NCI-H526 treated with DMSO at 0.1 percent for 48 hours (cell line): Measurements from ENCODE around the gene ZNF655.
"Not testable (repeated sequence)": the region's sequence is repeated elsewhere in the genome, so short reads cannot be mapped to it uniquely, and the experiment has no call there.

ENCODE experiments used
- DNase-seq: peaks from one replicate; lab custom pipeline; 2025; lab: John Stamatoyannopoulos, UW

Gene ZNF655

GRCh38 chr7:99560834-99561736 lies 2.6 kb downstream of the ZNF655 start:
- DNase-seq: no peak

DNA sequence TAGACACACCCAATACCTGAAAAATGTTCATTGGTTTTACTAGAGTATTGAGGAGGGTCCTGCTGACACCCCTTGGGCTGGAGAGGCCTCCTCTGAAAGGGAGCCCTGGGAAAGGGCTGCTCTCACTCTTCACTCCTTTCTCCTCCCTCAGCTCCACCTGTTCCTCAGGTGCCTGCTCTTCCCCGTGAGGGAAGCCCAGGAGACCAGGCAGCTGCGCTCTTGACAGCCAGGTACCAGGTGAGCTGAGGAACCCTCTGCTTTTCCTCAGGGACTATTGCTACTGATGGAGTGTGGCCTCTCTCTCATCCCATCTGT lies 3.3 kb downstream of the ZNF655 start:
- DNase-seq: no peak

DNA sequence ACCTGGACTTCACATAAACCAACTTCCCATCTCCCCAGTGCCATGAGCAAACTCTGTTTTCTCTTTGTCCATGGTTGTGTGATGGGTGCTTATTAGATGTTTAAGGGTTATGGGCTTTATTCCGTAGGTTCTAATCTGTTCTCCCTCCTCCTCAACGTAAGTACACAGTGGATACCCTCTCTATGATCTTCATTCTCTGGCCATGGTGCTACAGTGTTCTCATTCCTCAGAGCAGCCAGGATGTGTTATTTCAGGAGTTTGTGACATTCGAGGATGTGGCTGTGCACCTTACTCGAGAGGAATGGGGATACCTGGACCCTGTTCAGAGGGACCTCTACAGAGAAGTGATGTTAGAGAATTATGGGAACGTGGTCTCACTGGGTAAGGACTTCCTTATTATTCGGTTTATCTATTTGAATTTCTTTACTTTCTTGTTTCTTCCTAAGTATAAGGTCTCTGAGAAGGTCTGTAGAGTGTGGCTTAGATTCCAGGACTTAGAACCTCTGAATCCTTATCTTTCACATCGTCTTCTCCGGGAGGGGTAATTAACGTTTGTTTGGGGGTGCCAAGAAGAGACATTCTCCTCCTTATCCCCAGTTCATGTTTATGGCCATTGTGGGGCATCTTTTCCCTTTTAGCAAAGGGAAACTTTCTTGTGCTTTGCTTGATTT lies 3.8 kb downstream of the ZNF655 start:
- DNase-seq: no peak

- DNase-seq: no peak
These were observed 4.4 kb downstream of the ZNF655 start for GRCh38 chr7:99562832-99563231.

GRCh38 chr7:99563650-99564049 lies 5.2 kb downstream of the ZNF655 start:
- DNase-seq: no peak

- not testable (repeated sequence) for DNase-seq
These were observed 10.3 kb downstream of the ZNF655 start for GRCh38 chr7:99568770-99569169.

- no peak for DNase-seq
These were observed 13.3 kb downstream of the ZNF655 start for GRCh38 chr7:99571768-99572167.

- DNase-seq: no peak
These were observed 14.8 kb downstream of the ZNF655 start for GRCh38 chr7:99573257-99573656.

- no peak for DNase-seq
These were observed 17.8 kb downstream of the ZNF655 start for GRCh38 chr7:99576251-99576650.

DNA sequence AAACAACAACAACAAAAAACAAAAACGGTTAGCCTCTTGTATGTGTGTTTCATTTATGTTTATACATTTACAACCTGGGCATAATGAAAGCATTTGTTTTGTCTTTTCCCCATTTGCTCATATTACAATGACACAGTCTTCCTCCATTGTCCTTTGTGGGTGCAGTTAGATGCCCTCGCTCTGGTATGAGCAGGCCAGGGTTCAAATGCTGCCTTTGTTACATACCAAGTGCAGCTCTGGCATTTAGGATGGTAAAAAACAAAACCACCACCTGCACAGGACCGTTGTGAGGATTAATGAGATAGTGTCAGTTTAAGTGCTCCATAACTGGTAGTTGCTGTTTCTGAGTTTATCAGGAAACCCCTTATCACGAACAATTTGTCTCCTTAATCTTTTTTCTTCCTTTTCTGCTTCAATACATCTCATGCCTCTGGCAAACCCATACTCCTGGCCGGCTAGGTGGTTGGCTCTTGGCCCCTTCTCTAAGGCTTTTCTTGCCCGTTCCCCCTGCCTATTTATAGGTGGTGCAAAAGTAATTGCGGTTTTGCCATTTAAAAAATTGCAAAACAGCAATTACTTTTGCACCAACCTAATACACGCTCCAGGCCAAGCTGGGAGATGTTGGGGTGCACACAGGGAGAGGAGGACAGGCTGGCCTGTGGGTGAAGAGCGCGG lies 21.0 kb downstream of the ZNF655 start:
- DNase-seq: no peak

GRCh38 chr7:99579956-99580777 lies 21.7 kb downstream of the ZNF655 start:
- peak; percentile 34 for DNase-seq

- not testable (repeated sequence) for DNase-seq
These were observed 22.4 kb downstream of the ZNF655 start for GRCh38 chr7:99580778-99581332.

DNA sequence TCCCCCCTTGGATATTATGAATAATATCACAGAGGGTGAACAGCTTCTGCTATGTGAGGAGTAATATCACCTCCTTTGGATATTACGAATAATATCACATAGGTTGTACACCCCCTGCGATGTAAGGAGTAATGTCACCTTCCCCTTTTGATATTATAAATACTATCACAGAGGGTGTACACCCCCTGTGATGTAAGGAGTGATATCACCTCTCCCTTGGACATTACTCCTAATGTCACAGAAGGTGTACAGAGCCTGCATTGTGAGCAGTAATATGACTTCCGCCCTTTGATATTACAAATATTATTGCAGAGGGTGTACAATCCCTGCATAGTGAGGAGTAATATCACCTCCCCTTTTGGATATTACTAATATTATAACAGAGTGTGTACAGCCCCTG lies 30.4 kb downstream of the ZNF655 start:
- DNase-seq: no peak

DNA sequence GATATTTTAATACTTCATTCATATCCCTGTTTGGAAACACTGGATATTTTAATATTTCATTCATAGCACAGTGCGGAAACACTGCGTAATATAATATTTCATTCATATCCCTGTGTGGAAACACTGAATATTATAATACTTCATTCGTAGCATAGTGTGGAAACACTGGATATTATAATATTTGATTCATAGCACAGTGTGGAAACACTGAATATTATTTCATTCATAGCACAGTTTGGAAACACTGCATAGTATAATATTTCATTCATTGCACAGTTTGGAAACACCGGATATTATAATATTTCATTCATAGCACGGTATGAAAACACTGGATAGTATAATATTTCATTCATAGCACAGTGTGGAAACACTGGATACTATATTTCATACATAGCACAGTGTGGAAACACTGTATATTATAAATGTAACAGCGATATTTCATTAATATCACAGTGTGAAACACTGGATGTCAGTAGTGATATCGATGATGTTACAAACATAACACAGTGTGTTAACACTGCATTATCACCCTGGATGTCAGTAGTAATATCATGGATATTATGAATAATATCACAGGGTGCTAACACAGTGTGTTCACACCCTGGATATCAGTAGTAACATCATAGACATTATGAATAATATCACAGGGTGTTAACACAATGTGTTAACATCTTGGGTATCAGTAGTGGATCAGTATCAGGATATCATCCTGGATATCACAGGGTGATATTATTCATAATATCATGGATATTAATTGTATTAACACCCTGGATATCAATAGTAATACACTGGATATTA lies 36.7 kb downstream of the ZNF655 start:
- DNase-seq: no peak

- no peak for DNase-seq
These were observed 38.0 kb downstream of the ZNF655 start for GRCh38 chr7:99596408-99596955.

DNA sequence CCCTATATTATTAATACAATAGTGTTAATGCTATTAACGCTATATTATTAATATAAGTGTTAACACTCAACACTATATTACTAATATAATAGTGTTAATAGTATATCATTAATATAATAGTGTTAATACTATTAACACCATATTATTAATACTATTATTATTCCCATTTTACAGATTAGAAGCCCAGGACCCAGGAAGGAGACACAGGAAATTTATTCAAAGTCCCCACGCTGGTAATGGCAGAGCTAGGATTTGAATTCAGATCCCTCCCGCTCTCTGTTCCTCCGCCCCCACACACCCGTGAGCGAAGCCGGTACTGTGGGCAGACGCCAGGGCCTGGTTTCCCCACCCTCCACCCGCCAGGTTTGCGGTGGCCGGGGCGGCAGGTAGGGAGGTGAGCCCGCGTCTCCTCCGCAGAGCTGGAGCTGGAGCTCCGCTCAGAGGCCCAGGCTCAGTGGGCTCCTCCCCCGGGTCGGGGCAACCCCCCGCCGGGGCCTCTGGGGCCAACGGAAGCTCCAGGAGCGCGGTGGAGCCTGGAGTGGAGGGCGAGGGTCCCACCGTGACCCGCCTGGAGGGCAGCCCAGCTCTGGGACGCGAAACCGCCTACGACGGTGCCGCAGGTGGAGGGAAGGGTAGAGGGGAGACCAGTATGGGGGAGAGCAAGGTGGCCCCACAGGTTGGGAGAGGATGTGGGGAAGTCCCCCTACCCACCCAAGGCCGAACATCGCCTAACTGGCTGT lies 39.5 kb downstream of the ZNF655 start, which contains the start of gene TMEM225B:
Gene TMEM225B, plus strand, starts transcription at position 506 of the 740 bp plus-strand sequence. CDS start 6,122 bp downstream, outside the sequence.
- no peak for DNase-seq

DNA sequence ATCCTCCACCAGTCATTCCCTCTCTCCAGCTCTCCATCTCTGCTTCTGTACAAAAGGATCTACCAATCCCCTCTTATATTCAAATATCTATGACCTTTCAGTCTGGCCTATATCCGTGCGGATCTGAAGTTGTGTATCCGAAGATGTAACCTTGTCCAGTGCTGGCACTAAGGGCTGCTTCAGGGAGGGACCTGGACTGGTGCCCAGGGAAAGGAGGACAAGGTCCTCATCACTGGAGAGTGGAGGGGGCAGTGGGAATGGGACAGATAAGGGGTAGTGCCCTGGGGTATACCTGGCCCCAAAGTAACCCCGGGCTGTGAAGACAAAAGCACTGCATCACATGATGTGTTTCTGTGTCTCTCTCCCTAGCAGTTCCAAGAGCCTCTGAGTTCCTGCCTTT lies 41.4 kb downstream of the ZNF655 start:
- no peak for DNase-seq

- DNase-seq: no peak
These were observed 43.3 kb downstream of the ZNF655 start for GRCh38 chr7:99601656-99602310.

- no peak for DNase-seq
These were observed 47.1 kb downstream of the ZNF655 start for GRCh38 chr7:99605527-99605926.
